Measurements from ENCODE around the gene ZFR. TPM values are rescaled to one million over a fixed set of nuclear protein-coding genes. Genes with fewer than 3 reads are reported as not detected.
A peak's percentile ranks its signal among the peaks of the same experiment; 100 is the strongest.
"Not testable (repeated sequence)": the region's sequence is repeated elsewhere in the genome, so short reads cannot be mapped to it uniquely, and the experiment has no call there.

Gene ZFR
- total RNA-seq, 3 donors from 2014 or later = 91.4 to 140 (median 108) TPM

DNA sequence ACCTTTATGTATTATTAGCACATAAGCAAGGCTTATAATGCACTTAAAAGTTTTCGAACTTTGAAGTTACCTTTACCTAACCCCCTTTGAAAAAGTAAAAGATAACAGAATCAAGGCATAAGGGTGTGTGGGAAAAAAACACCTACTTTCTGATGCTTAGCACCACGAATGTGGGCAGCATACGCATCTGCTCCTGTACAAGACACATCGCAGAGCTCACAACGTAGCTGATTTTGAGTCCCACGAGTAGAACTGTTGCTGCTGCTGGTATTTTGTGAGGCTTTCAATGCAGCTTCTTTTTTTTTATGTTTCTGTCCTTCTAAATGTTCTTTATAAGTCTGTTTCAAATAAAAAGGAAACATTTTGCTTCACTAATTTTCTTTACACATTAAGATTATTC is 40.8 kb downstream of the ZFR start:
- H3K36me3 ChIP-seq = peaks cover 15% of the 10 kb centered on the region
- no peaks in the 10 kb centered on the region for H3K9me3 ChIP-seq
- intact Hi-C loops (cut with DNase I; ENCODE audit: low total_unique reads) = no loop called here

GRCh38 chr5:32400401-32400800 is 44.1 kb downstream of the ZFR start:
- TF ChIP-seq POLR2A (IDR thresholded peaks at IDR 0.05) = no peak
- no peak for TF ChIP-seq CTCF (IDR thresholded peaks at IDR 0.05)
- no peak for TF ChIP-seq POLR2AphosphoS5 (IDR thresholded peaks at IDR 0.05)
- H3K4me1 ChIP-seq = no peaks in the 10 kb centered on the region
- no peaks in the 10 kb centered on the region for H3K27me3 ChIP-seq
- H3K27ac ChIP-seq = no peak overlapping the region
- no peaks in the 10 kb centered on the region for H3K9me3 ChIP-seq
- H3K36me3 ChIP-seq = peaks cover 9% of the 10 kb centered on the region
- no peak for DNase-seq (ENCODE audit: low spot score in 2 of 2)
- H3K4me3 ChIP-seq = no peak overlapping the region
- intact Hi-C loops (cut with DNase I; ENCODE audit: low total_unique reads) = no loop called here

More for the DNA sequence above, 40.8 kb downstream of the ZFR start:
- DNase-seq (ENCODE audit: low spot score in 2 of 2) = no peak
- Histone ChIP-seq H3K4me1 (no peaks in the 10 kb centered on the region), H3K4me3 (no peak overlapping the region), H3K27ac (no peak overlapping the region), H3K27me3 (no peaks in the 10 kb centered on the region)
- TF ChIP-seq CTCF (IDR thresholded peaks at IDR 0.05) = no peak
- no peak for TF ChIP-seq POLR2A (IDR thresholded peaks at IDR 0.05)
- no peak for TF ChIP-seq POLR2AphosphoS5 (IDR thresholded peaks at IDR 0.05)

DNA sequence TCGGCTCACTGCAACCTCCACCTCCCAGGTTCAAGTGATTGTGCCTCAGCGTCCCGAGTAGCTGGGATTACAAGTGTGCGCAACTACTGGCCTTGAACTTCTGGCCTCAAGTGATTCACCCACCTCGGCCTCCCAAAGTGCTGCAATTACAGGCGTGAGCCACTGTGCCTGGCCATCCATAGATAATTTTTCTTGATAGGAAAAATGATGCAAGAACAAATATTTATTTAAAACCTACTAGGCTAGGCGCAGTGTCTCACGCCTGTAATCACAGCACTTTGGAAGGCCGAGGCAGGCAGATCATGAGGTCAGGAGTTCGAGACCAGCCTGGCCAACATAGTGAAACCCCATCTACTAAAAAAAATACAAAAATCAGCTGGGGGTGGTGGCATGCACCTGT is 45.8 kb downstream of the ZFR start:
- H3K27ac ChIP-seq; intact Hi-C loops (cut with DNase I; ENCODE audit: low total_unique reads): not testable (repeated sequence)

GRCh38 chr5:32394981-32395380 is 49.6 kb downstream of the ZFR start:
- Histone ChIP-seq H3K36me3 (peaks cover 13% of the 10 kb centered on the region), H3K4me3 (no peak overlapping the region), H3K27ac (no peak overlapping the region), H3K9me3 (no peaks in the 10 kb centered on the region), H3K4me1 (no peaks in the 10 kb centered on the region), H3K27me3 (no peaks in the 10 kb centered on the region)
- intact Hi-C loops (cut with DNase I; ENCODE audit: low total_unique reads) = no loop called here
- no peak for DNase-seq (ENCODE audit: low spot score in 2 of 2)
- TF ChIP-seq POLR2A (IDR thresholded peaks at IDR 0.05) (no peak), CTCF (IDR thresholded peaks at IDR 0.05) (no peak), POLR2AphosphoS5 (IDR thresholded peaks at IDR 0.05) (no peak)

More for the DNA sequence above, 45.8 kb downstream of the ZFR start:
- peaks cover 18% of the 10 kb centered on the region for H3K36me3 ChIP-seq
- not testable (repeated sequence) for H3K27me3 ChIP-seq; H3K4me3 ChIP-seq; DNase-seq (ENCODE audit: low spot score in 2 of 2); H3K9me3 ChIP-seq; H3K4me1 ChIP-seq

DNA sequence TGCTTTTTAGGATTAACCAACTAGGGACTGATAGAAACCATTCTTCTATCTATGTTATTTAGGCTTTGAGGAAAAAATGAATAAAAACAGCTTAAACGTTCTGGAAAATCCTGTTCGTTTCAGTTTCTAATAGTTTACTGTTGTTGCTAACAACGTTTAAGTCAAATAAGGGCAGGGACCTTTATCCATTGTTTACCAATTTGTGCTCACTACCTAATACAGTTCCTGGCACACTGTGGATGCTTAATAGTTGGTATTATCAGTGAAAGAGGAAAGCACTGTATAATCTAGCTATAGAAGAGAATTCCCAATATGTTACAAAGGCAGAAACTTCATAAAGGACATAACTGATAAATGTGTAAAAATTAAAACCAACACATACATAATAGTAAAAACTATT is 52.5 kb downstream of the ZFR start:
- no peaks in the 10 kb centered on the region for H3K9me3 ChIP-seq
- intact Hi-C loops (cut with DNase I; ENCODE audit: low total_unique reads) = no loop called here
- H3K4me1 ChIP-seq = no peaks in the 10 kb centered on the region
- no peak overlapping the region for H3K4me3 ChIP-seq
- H3K36me3 ChIP-seq = peaks cover 21% of the 10 kb centered on the region
- TF ChIP-seq POLR2AphosphoS5 (IDR thresholded peaks at IDR 0.05) (no peak), CTCF (IDR thresholded peaks at IDR 0.05) (no peak), POLR2A (IDR thresholded peaks at IDR 0.05) (no peak)
- H3K27me3 ChIP-seq = no peaks in the 10 kb centered on the region
- DNase-seq (ENCODE audit: low spot score in 2 of 2) = no peak
- H3K27ac ChIP-seq = peak overlapping the region; percentile 50 to 75
